GM03348 (cell line): ENCODE data around the gene FNDC3B.

Source experiments
- DNase-seq: peaks from one replicate; pipeline ENCODE4 v3.0.0; 2012; ENCODE audit warnings: low spot score

FNDC3B gene

DNA sequence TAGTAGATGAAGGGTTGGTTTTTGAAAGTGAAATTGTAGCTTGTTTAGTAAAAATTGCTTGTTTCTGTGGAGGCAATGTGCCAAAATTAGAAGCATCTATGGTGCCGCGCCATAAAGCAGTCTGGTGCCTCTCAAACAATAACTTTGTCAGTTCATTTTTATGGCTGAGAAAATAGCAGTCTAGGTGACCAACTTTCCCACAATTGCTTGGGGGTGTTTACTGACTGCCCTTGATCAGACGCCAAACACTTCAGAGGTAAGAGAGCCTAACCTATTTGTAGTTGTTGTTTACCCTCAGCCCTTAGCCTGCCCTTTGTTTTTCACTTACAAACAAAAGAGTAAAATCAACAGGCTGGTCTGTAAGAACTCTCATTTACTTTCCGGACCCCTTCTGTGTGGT, 174.5 kb downstream of the FNDC3B start:
- no peak for DNase-seq

DNA sequence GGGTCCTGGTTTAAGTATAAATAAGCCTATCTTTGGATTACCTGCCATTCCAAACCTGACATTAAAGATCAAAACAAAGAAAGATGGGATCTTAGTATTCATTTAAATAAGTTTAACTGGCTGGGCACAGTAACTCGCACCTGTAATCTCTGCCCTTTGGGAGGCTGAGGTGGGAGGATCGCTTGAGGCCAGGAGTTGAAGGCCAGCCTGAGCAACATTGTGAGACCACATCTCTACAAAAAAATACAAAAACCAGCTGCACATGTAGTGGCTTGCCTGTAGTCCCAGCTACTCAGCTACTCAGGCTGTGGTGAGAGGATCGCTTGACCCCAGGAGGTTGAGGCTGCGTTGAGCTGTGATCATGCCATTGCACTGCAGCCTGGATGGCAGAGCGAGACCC, 176.9 kb downstream of the FNDC3B start:
- no peak for DNase-seq

DNA sequence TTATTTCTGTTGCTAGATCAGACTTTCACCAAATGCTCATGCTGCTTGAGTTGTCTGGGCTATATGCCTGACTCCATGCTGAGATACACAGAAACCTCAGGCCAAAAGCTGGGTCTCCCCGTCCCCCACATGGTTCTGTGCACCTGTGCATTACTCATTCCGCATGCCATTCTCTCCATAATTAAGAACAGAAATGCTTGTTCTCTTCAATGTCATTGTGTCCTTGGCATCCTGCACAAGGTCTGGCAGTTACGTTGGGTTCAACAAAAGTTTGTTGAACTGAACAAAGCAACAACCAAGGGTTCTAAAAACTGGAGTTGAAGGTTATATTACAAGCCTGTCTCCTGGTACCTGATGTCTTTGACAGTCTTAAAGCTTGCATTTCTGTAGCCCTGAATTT, 177.5 kb downstream of the FNDC3B start:
- no peak for DNase-seq

DNA sequence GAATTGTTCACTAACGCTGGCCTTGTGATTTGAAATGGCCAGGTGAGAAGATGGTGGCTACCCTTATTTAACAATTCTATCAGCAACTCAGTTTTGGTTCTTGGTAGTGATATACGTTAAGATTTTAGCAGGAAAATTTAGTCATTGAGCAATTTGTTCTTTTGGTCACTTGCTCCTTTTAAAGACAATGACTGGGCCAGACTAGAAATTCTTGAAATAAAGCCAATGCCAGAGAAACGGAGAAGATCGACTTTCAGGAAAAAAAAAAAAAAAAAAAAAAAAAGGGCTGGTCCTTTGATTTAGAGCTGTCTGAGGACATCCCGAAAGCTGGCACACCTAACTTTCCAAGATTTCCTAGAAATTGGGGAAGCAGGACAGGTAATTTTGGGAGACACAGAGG, 178.5 kb downstream of the FNDC3B start:
- peak; percentile 29 for DNase-seq

DNA sequence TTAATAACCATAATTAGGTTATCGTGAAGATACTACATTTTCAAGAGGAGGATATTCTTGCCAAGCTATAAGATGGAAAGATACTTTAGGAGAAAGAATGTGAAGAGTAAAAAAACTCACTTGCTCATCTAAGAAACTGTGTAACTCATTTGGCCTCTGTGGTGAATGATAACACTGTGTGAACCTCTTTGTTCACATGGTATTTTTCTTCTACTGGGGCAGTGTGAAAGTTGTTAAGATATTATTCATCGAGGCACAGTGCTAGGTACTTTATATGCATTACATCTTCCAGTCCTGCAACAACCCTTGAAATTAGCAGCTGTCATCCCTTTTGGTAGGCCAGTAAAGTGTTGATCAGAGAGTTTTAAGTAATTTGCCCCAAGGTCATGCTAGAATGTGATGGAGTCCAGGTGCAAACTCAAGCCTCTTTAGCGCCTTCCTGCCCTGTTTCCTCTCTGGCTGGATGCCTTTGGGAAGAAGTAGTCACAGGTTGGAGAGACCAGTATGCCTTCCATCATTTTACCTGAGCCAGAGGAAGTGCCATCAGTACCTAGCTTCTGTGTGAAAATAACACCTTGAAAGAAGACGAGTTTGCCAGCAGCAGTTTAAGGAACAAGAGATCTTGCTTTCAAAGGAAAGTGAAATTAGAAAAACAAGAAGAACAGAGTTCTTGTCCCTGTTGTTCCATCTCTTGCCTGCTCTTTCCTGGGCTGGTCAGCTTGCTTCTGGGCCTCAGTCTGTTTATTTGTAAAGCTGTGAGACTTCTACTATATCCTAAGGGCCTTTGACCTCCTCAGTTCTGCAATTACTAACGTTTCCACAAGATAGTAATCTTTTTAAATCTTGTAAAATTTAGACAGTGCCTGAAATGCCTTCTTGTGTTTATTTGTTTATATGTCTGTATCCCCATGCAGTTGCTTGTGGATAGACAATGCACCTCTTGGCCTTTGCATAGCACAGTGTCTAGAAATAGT, 179.3 kb downstream of the FNDC3B start:
- no peak for DNase-seq

DNA sequence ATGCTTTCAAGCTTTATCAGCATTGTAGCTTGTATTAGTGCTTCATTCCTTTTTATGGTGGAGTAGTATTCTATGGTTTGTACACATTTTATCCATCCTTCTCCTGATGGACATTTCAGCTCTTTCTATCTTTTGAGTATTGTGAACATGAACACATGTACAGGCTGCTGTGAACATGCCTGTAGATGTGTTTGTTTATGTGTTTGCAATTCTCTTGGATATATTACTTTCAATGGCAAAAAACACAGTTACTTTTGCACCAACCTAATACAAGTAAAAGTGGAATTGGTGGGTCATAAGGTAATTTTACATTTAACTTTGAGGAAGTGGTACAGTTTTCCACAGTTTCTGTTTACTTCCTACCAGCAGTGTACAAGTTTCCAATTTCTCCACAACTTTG, 180.4 kb downstream of the FNDC3B start:
- DNase-seq = no peak

DNA sequence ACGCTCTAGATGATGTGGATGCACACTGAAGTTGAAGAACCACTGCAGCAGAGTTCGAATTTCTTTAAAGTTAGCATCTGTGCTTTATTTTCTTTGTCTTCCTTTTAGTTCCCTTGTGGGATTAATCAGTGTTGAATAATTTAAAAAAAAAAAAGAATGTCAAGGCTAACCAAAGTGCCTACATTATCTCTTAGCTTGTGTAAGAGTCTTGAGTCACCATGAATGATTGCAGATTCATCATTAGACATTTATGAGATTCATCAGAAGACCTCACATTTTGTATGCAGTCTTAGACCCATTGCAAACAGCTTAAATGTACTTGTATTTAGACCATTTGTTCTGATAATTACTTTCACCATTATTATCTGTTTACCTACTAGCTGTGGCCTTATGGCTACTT, 182.2 kb downstream of the FNDC3B start:
- peak; percentile 74 for DNase-seq

DNA sequence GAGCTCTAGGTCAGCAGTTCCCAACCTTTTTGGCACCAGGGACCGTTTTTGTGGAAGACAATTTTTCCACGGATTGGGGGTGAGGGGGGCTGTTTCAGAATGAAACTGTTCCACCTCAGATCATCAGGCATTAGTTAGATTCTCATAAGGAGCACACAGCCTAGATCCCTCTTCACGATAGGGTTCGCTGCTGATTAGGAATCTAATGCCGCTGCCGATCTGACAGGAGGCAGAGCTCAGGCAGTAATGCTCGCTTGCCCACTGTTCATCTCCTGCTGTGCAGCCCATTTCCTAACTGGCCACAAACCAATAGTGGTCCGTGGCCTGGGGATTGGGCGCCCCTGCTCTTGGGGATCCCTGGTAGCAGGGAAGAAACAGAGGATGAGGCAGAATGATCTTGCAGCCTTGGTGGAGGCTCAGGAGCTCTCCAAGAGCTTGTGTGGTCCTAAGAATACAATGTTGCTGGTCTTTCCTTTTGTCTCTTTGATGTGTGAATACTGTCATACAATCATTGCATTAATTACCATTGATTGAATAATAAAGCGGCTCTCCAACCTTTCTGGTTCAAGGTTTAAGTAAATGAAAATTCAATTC, 183.2 kb downstream of the FNDC3B start:
- no peak for DNase-seq

DNA sequence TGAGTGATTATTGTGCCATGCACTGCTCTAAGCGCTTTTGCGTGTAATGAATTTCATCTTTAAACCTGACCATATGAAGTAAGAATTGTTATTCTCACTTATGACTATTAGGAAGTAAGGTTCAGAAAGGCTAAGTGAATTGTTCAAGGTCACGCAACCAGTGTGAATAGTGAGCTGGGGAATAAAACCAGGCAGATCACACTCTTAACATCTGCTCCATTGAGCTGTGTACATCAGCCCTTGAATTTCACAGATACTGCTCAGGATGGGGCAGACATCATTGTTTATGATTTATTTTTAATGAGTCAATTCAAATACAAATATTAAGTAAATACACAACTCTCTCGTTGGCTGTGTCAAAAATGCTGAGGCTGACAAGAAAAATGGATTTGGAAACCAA, 184.5 kb downstream of the FNDC3B start:
- no peak for DNase-seq

DNA sequence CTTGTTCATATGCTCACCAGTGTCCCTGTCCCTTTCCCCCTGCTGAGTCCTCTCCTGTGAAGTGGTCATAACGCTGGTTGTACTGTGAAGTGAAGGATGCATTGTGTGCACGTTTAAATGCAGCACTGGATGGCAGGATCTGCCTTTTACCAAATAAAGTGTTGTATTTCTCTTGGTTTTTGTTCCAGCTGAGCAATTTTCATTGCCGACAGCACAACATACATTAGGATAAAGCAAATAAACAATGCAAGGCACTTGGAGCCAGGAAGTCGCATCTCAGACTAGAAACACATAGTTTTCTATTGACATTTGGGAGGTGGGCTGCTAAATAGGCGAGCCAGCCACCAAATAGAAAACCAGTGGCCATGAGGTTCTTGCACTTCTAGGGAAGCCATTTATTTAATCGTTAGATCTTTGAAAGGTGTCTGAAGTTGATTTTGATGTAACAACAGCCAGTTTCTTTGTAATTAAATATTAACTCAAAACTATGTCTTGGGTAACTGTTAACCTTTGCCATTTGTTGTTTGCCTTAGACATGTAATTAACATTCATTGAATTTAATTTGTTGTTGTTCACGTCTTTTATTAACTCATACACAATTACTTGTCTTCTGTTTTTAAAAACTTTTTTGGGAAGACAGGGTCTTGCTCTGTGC, 185.3 kb downstream of the FNDC3B start:
- DNase-seq = no peak

DNA sequence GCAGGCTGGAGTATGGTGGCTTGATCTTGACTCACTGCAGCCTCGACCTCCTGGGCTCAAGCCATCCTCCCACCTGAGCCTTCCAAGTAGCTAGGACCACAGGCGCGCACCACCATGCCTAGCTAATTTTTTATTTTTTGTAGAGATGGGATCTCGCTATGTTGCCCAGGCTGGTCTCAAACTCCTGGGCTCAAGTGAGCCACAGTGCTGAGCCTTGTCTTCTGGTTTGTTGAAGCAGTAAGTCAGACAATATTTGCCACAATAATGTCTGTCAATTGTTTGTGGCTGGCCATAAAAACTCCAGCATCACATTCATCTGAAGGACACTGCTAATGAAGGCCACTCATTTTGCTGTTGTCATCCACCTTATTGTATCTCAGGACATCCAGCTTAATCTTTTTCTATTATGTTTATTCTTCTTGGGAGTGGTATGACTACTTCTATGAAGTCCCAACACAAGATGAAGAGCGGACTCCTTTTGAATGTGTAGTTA, 185.9 kb downstream of the FNDC3B start:
- no peak for DNase-seq

DNA sequence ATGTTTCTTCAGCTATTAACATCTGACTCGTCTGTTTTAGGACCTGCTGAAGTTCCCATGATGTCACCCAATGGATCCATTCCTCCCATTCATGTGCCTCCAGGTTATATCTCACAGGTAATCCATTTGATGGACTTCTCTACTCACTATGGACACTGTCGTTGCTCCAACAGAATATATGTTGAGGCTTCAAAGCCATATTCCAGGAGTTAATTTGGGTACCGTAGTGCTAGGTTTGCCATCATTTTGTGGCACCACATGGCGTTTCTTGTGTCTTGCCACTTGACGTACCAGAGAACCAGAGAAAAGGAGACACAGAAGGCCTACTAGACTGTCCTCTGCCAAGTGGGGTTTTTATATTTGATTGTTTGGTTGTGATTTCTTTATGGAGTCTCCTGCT, 187.5 kb downstream of the FNDC3B start:
- DNase-seq = no peak

DNA sequence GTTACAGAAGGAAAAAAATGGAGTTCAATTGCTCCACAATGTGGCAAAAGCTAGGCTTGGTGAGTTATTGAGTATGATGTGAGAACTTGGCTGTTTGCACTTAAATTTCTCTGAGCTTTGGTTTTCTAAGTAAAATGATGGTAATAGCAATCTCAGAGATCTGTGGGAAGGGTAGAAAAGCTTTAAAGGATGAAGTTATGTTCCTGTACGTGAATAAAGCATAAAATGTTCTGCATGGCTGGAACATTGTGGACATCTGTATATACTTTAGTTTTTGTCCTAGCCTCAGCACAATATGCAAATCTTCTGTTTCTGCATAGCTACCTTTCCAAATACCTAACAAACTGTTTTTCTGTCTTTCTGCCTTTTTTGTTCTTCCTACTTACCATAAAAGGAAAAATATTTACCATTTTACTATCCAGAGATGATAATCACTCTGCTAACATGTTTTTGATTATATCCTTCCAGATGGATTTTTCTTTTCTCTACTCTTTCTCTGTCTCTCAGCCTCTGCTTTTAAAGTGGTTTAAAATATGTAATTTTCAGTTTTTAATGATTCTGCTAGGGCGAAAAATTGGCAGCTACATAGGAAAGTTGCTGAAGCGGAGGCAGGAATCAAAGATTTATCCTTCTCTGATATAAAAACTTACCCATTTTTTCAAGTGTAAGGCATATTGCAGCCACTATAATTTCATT, 188.1 kb downstream of the FNDC3B start:
- DNase-seq = no peak

DNA sequence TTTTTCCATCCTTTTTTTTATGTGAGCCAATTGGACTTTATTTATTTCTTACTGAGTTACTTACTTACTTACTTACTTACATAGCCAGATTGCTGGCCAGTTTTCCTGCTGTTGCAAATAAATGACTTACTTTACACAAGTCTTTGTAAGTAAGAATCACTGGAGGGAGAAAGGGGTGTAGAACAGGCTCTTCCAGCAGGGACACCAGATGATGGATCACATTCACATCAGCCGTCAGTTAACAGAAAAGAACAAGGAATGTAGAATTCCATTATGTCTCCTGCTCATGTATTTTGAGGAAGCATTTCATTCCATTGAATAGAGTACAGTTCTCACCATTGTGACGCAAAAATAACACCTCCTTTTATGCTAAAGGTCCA, 188.6 kb downstream of the FNDC3B start:
- DNase-seq = no peak

DNA sequence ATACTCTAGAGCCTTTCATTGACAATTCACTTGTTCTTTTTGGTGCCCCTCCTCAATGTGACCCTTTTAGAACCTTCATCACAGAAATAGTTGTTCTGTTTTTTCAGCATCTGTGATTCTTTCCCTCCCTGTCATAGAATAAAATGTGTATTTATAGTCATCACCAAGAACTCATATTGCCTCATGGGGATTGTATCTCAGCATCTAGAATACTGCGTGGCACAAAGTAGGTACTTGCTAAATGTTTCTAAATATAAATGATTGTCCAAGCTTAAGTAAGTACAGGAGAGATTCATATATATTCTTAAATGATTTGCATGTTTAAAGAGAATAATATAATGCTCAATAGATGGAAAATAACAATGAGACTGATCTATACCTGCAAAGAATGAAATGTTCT, 190.1 kb downstream of the FNDC3B start:
- no peak for DNase-seq

DNA sequence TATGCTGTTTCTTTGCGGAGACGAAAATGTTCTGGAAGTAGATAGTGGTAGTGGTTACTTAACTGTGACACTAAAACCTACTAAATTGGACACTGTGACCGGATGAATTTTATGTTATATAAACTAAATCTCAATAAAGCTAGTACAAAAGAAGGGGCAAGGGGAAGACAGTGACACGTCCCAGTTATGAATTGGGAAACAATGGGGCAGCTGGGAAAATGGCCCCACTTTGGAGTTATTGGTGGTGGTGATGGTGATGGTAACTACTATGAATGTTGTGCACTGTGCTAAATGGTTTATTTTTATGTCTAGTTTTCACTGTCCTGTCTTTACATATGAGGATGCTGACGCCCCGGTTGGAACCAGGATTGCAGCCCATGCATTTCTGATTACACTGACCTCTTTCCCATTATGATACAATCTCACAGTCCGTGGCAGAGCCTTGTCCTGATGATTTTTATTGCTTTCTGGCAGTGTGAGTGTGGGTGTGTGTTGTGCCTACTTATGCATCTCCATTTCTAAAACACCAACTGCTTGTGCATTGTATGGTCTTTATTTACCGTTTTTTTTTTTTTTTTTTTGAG, 192.0 kb downstream of the FNDC3B start:
- no peak for DNase-seq

DNA sequence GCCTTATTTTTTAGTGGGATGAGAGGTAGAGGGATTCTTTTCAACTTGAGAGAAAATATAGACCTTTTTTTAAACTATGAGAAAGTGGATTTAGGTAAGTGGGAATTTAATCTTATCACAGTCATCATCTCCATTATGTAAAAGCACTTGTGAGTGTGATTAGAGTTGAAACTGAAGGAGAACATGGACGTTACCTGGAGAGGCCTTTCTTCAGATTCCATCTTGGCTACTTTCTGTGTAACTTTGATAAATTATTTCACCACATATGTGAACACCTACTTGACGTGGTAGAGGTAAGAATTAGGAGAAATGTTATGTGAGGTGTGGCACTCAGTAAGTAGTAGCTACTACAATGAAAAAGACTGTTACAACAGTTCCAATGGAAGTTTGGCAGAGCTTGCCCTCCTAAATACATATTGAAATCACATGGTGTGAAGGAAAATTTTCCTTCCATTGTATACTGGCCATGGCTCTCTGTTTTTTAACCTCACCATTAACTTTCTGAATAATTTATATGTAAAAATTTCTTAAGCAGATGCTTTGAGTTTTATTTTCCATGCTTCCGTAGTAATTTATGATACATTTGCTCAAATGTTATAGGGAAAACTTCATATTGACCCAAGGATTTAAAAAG, 193.3 kb downstream of the FNDC3B start:
- DNase-seq = no peak

DNA sequence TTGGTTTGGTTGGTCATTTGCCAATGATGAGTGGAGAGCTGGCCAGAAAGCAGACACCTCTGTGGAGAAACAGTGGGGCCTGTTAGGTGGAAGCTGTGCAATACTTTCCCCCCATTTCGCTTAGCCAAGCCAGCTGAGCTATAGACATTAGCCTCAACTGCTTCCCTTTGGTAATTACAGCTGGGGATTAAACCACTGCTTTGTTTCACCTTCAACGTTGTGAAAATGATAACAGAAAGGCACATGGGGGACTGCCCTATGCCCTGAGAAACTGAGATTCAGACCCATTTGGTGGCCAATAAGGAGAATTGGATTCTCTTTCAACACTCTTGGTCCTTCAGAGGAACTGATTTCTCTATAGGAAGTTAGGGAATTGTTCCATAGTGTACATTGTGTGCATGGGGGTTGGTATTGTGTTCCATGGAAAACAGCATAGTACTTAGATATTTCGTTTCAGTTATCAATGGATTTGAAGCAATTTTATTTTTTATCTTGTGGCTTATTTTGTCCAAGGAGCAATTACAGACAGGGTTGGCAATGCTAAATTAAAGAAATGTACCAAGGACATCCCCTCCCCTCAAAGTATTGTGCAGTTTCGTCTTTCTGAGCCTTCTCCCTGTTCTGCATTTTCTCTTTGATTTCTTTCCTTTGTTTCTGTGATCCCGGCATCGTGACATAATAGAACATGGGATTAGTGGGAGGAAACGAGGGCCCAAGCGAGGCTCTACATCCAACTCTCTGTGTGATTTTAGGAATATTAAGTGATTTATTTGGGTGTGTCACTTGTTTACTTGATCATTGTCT, 194.3 kb downstream of the FNDC3B start:
- no peak for DNase-seq

DNA sequence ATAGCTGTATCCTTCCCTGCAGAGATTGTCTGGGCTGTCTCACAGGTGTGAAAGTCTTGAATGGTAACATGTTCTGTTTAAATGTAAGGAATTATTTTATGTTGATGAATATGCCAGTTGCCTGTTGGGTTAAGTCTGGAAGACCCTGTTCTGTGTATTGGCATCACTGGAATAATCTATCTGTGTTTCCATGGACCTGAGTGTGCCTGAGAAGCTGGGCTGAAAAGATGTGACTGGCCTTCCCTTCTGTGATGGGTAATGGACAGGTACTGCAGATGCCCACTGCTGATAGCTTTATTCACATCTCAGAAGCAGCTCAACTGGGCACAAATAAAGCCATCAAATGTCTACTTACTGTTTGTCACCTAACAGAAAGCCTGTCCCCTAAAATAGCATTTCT, 196.3 kb downstream of the FNDC3B start:
- DNase-seq = no peak
